ENCODE results near the gene IGF2BP2.

DNA sequence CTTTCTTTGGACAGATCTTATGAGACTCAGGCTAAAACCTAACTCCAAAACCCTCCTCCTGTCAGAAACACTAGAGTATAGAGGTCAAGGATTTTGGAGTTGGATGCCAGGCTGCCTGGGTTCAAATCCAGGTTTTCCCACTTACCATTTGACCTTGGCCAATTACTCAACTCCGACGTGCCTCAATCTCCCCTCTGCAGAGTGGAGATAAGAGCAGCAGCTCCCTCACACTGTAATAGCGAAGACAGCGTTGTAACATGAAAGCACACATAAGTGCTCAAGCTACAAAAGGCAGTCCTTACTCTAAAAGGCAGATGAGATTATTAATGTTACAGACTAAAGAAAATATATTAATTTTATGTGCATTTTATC, 90.1 kb downstream of the IGF2BP2 start:
- no peak for TF ChIP-seq ESRRG (CRISPR knock-in tag; IDR thresholded peaks at IDR 0.05)
- TF ChIP-seq CSDC2 (CRISPR knock-in tag; IDR thresholded peaks at IDR 0.05) = no peak
- no peak for TF ChIP-seq TCF4 (CRISPR knock-in tag; IDR thresholded peaks at IDR 0.05; ENCODE audit: borderline replicate concordance)
- no peak for TF ChIP-seq ZNF70 (CRISPR knock-in tag; IDR thresholded peaks at IDR 0.05)
- no peak for TF ChIP-seq GLIS3 (CRISPR knock-in tag; IDR thresholded peaks at IDR 0.05)
- TF ChIP-seq, protein P1, sequence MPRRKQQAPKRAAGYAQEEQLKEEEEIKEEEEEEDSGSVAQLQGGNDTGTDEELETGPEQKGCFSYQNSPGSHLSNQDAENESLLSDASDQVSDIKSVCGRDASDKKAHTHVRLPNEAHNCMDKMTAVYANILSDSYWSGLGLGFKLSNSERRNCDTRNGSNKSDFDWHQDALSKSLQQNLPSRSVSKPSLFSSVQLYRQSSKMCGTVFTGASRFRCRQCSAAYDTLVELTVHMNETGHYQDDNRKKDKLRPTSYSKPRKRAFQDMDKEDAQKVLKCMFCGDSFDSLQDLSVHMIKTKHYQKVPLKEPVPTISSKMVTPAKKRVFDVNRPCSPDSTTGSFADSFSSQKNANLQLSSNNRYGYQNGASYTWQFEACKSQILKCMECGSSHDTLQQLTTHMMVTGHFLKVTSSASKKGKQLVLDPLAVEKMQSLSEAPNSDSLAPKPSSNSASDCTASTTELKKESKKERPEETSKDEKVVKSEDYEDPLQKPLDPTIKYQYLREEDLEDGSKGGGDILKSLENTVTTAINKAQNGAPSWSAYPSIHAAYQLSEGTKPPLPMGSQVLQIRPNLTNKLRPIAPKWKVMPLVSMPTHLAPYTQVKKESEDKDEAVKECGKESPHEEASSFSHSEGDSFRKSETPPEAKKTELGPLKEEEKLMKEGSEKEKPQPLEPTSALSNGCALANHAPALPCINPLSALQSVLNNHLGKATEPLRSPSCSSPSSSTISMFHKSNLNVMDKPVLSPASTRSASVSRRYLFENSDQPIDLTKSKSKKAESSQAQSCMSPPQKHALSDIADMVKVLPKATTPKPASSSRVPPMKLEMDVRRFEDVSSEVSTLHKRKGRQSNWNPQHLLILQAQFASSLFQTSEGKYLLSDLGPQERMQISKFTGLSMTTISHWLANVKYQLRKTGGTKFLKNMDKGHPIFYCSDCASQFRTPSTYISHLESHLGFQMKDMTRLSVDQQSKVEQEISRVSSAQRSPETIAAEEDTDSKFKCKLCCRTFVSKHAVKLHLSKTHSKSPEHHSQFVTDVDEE (CRISPR knock-in tag; IDR thresholded peaks at IDR 0.05) = no peak
- no peak for TF ChIP-seq RARB (CRISPR knock-in tag; IDR thresholded peaks at IDR 0.05)
- TF ChIP-seq, protein P2, sequence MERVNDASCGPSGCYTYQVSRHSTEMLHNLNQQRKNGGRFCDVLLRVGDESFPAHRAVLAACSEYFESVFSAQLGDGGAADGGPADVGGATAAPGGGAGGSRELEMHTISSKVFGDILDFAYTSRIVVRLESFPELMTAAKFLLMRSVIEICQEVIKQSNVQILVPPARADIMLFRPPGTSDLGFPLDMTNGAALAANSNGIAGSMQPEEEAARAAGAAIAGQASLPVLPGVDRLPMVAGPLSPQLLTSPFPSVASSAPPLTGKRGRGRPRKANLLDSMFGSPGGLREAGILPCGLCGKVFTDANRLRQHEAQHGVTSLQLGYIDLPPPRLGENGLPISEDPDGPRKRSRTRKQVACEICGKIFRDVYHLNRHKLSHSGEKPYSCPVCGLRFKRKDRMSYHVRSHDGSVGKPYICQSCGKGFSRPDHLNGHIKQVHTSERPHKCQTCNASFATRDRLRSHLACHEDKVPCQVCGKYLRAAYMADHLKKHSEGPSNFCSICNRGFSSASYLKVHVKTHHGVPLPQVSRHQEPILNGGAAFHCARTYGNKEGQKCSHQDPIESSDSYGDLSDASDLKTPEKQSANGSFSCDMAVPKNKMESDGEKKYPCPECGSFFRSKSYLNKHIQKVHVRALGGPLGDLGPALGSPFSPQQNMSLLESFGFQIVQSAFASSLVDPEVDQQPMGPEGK (CRISPR knock-in tag; IDR thresholded peaks at IDR 0.05; ENCODE audit: borderline replicate concordance) = no peak
- TF ChIP-seq OSR1 (CRISPR knock-in tag; IDR thresholded peaks at IDR 0.05) = no peak
- no peak for TF ChIP-seq ARNTL (CRISPR knock-in tag; IDR thresholded peaks at IDR 0.05; ENCODE audit: borderline replicate concordance, low read depth)

Measured in SK-N-SH treated with all-trans-retinoic acid at 6 μM for 48 hours (cell line).